GM12865 (cell line): Measurements from ENCODE around the gene CFAP53.
A peak's percentile ranks its signal among the peaks of the same experiment; 100 is the strongest.

Source experiments
- DNase-seq: peaks from one replicate; pipeline ENCODE4 v3.0.0; 2010; ENCODE audit warnings: low read depth
- H3K4me3 ChIP-seq: 2 replicates; pipeline ENCODE4 v1.5.1; 2011; ENCODE audit warnings: mild to moderate bottlenecking, low read depth, low read length, control low read depth
- CTCF ChIP-seq: IDR thresholded peaks from 2 replicates; pipeline ENCODE4 v1.5.1; 2011; ENCODE audit warnings: low read length, control low read depth, low read depth, inconsistent platforms; ENCODE audit not compliant: insufficient read depth; ENCODE audit errors: missing control alignments

CFAP53 gene

GRCh38 chr18:50266248-50266704 lies at the start of gene CFAP53:
CFAP53 (minus strand) TSS chr18:50266495; CDS start chr18:50266404, 91 bp downstream.
- H3K4me3 ChIP-seq, result peak within 1 kb of the TSS; percentile 78
- peak; percentile 95 for DNase-seq

GRCh38 chr18:50315100-50315871 lies 49.0 kb upstream of the CFAP53 start:
- TF ChIP-seq CTCF, result no peak
- DNase-seq, result peak; percentile 91
- peak overlapping the region; percentile 37 for H3K4me3 ChIP-seq

More at GRCh38 chr18:50266248-50266704, at the start of gene CFAP53:
- no peak for TF ChIP-seq CTCF

- no peak for DNase-seq
- no peak for TF ChIP-seq CTCF
- no peak overlapping the region for H3K4me3 ChIP-seq
Observed at GRCh38 chr18:50313873-50314460, 47.7 kb upstream of the CFAP53 start.

- H3K4me3 ChIP-seq, result peak overlapping the region; percentile 3; the same call in 1 of the 2 replicates
- peak; percentile 60 for DNase-seq
- no peak for TF ChIP-seq CTCF
Observed at GRCh38 chr18:50313031-50313607, 46.8 kb upstream of the CFAP53 start.

GRCh38 chr18:50312296-50313030 lies 46.2 kb upstream of the CFAP53 start:
- peak overlapping the region; percentile 3 for H3K4me3 ChIP-seq
- DNase-seq, result peak; percentile 91
- no peak for TF ChIP-seq CTCF

- DNase-seq, result no peak
- TF ChIP-seq CTCF, result no peak
- H3K4me3 ChIP-seq, result no peak overlapping the region
Observed at GRCh38 chr18:50311650-50312049, 45.4 kb upstream of the CFAP53 start.
